Raji (cell line): ENCODE measurements around the gene CTNNBL1.

Experiments
- POLR2A ChIP-seq: IDR thresholded peaks from 2 replicates; pipeline ENCODE4 v1.6.1; 2011; ENCODE audit warnings: low read depth, low read length, control low read depth; ENCODE audit not compliant: insufficient read depth

Gene CTNNBL1

GRCh38 chr20:37837924-37838323 is 144.1 kb downstream of the CTNNBL1 start:
- no peak for TF ChIP-seq POLR2A

DNA sequence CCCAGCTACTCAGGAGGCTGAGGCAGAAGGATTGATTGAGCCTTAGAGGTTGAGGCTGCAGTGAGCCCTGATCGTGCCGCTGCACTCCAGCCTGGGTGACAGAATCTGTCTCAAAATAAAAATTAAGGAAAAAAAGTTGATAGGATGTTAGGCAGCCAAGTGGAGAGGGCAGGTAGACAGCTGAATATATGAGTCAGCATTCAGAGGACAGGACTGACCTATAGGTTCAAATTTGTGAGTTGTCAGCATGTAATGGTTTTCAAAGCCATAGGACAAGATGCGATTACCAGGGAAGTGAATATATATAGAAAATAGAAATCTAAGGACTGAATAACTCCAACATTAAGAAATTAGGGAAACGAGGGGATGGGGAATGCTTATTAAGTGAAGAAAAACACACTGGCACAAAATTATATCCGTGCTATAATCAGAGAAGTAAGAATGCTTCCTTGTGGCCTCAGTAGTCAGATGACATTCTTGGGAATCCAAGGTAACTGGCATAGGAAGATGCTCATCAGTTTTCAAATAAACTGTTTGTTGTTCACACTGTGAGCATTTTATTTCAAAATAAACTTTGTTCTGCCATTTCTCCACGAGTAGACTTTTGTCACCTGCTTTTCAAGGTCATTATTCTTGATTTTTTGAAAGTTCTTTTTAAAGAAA is 145.1 kb downstream of the CTNNBL1 start:
- no peak for TF ChIP-seq POLR2A

DNA sequence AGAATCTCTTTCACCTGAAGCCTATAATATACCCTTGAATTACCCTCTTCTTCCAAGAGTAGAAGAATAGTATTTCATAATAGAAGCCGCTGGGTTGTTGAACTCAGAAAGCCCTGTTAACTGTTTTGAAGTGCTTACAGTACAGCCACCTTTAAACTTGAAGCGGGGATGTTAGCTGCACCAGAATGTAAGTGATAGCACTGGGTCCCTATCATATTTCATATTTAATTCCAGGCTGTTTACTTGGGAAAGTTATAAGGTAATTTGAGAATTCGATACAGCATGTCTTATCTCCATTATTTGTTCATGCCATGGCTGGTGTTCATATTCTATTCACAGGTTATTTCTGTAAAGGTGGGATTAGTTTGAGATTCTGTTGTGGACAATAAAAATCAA is 145.6 kb downstream of the CTNNBL1 start:
- TF ChIP-seq POLR2A = no peak

DNA sequence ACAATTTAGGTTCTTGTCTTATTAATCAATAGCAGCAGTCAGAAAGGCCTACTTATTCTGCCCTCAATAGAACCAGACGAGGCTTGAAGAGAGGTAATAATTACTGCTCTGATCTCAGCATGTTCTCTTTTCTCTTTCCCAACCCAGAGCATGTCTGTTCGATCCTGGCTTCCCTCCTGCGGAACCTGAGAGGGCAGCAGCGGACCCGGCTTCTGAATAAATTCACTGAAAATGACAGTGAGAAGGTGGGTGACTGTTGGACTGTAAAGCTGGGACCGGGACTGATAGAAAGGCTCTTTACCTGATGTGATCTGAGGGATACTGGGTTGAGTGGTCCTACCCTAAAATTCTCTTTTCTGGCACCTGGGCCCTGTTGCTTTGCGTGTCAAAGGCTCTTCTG is 146.1 kb downstream of the CTNNBL1 start:
- TF ChIP-seq POLR2A = no peak

- no peak for TF ChIP-seq POLR2A
Observed at GRCh38 chr20:37841389-37841788, 147.6 kb downstream of the CTNNBL1 start.

- TF ChIP-seq POLR2A = no peak
Observed at GRCh38 chr20:37841971-37842370, 148.1 kb downstream of the CTNNBL1 start.

DNA sequence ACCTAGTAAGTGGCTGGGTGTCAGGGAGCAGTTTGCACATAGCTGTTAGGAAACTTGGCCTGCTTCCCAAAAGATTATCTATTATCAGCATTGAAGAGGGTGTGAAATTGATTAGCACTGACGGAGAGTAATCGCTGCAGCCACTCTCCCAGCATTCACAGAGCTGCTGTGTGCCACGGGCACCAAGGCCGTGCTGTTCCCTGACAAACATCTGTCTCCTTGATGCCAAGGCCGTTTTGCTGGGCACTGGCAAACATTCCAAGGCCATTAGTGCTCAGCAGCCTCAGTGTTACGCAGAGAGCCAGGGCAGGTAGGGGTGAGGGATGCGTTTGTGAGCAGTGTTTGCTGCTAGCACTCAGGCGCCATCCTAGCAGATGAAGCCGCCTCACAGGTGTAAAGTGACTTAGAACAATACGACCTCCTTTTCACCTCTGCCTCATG is 151.4 kb downstream of the CTNNBL1 start:
- TF ChIP-seq POLR2A = no peak

DNA sequence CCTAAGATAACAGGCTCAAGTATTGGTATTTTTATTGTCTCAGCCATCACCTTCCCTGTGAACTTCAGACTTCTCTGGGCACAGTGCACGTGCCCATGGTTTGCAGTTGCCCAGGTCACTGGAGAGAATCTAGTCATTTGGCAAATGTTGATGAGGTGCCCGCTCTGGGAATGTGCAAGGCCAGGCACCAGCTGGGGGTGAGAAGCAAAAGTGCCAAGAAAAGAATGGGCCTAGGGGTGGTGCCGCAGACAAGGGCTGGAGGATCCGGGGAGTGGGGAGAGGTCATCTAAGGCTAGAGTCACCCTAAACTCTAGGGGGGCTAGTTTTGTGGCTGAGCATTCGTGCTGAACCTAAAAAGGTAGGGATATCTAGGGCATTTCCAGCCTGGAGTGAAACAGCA is 152.0 kb downstream of the CTNNBL1 start:
- no peak for TF ChIP-seq POLR2A

DNA sequence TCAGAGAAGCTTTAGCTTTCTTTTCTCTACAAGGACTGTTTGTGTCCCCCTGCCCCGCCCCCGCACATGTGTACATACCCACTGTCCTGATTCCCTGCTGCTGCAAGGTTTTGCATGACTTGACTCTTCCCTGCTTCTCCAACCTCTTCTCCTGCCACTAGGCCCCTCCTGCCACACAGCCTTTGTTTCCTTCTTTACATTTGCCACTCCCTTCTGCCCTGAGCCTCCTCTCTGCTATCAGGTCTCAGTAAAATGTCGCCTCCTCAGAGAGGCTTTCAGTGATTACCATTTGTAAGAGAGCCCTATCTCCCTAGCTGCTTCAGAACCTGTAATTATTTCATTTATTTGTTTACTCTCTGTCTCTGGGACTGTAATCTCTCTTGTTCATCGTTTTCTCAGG is 152.7 kb downstream of the CTNNBL1 start:
- no peak for TF ChIP-seq POLR2A

DNA sequence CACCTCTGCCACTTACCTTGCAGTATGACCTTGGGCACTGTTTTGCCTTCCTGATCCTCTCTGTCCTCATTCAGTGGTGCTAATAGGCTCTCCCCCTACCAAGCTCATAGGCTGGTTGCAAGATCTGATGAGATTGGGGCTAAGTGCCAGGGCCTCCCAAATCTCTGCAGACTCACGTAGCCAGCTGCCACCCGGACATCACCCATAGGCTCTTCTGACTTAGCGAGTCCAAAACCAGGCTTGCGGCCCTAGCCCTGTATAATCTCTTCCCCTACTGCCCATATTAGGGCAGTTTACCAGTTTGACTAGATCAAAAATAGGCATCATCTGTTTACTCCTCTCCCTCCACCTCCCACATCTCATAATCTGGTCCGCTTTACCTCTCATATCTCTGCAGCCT is 154.9 kb downstream of the CTNNBL1 start:
- no peak for TF ChIP-seq POLR2A

- no peak for TF ChIP-seq POLR2A
Observed at GRCh38 chr20:37849156-37849555, 155.3 kb downstream of the CTNNBL1 start.

DNA sequence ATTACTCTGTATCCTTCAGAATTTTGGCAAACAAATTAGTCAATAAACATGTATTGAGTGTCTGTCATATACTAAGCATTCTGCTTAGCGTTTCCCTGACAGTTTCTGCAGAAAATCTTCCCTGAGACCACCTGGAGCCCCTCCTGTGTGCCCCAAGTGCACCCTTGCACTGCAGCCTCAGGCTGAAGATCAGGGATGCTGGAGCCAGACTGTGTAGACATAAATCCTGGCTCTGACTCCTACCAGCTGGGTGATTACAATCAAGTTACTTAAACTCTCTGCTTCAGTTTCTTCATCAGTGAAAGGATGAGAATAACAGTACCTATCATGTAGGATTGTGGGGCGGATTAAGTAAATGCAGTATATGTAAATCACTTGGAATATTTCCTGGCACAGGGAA is 155.7 kb downstream of the CTNNBL1 start:
- TF ChIP-seq POLR2A = no peak

DNA sequence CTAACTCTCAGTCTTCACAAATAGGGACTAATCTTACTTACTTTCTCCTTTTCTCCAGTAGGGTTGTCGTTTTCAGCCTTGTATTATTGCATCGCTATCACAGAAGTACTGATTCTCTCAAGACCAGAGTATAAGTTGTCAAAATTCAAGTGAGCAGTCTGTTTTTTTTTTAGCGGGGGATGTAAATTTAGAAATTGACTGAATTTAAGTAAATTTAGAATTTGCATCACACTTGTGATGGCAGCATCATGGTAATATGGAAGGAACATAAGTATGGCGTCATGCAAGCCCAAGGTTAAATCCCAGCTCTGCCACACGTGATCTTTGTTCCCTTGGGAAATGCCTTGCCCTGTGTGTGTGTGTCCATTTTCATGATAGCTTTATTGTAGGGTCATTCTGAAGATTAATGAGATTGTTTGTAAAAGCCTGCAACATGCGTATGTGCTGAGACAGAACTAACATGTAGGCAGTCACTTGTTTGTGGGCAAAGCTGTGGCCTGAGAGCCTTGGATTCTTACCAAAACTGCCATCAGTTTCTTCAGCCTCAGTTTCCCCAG is 156.3 kb downstream of the CTNNBL1 start:
- TF ChIP-seq POLR2A = no peak

DNA sequence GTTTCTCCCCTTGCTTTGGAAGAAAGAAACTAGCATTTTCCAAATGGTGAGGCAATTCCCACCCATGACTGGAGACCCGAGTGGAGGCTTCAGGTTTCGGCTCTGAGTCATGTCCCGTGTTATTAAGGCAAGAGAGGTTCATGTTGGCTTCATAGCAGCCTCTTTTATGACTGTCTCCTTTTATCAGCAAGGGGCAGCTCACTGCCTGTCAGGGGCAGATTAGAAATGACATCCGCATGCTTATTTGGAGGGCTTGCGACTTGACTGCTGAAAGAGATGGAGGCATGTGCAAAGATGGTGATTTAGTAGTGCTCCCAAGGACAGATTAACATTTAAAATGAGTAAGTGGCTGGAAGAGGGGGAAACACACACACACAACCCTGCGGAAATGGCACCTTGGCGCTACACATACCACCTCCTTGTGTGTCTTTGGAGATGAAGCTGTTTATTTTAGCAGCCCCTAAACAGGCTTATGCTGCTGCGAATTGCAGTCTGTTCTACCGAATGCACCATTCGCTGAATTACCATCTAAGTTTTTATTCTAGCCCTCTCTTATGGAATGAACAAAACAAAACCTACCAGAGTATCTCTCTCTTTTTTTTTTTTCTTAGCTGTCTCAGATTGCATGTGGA is 157.0 kb downstream of the CTNNBL1 start:
- no peak for TF ChIP-seq POLR2A

- TF ChIP-seq POLR2A = no peak
Observed at GRCh38 chr20:37852666-37853065, 158.8 kb downstream of the CTNNBL1 start.

GRCh38 chr20:37853823-37854375 is 160.1 kb downstream of the CTNNBL1 start:
- TF ChIP-seq POLR2A = no peak
